A673 (cell line): ENCODE data around the gene ZNF385B.

Experiments used
- EZH2 ChIP-seq: fragments of 200-600 bp; sonication (generic); IDR thresholded peaks from 2 replicates; pipeline ENCODE4 v1.6.1; 2017; ENCODE audit warnings: borderline replicate concordance, low read depth, mild to moderate bottlenecking, mixed read lengths, antibody characterized with exemption, low read length; ENCODE audit not compliant: poor library complexity, severe bottlenecking
- TF ChIP-seq, protein P1 (sequence below): fragments of 300-800, 200-600 bp; sonication (generic); conservative IDR thresholded peaks from 2 replicates; pipeline ENCODE4 v1.5.1; 2017; ENCODE audit warnings: low read depth, mild to moderate bottlenecking, antibody characterized with exemption, low read length, moderate library complexity, mixed read lengths

DNA sequence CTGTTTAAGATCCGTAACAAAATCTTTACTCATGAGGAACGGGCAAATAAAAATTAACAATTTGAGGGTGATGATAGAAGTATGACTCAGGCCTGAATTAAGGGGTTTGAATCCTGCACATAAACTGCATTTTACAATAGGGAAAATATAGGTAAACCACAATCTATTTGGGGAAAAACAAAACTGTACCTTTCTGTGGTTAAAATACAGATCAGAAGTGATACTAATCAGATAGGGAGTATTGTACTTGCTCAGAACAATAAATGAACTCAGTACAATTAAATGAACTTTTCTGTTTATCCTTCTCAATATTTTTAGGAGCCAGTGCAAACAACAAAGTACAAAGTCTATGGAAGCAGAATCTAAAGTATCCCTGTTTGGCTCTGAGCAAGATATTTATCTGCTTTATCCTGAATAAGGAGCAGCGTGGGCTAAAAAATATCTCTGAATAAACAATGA lies 287.3 kb downstream of the ZNF385B start:
- TF ChIP-seq, protein P1, sequence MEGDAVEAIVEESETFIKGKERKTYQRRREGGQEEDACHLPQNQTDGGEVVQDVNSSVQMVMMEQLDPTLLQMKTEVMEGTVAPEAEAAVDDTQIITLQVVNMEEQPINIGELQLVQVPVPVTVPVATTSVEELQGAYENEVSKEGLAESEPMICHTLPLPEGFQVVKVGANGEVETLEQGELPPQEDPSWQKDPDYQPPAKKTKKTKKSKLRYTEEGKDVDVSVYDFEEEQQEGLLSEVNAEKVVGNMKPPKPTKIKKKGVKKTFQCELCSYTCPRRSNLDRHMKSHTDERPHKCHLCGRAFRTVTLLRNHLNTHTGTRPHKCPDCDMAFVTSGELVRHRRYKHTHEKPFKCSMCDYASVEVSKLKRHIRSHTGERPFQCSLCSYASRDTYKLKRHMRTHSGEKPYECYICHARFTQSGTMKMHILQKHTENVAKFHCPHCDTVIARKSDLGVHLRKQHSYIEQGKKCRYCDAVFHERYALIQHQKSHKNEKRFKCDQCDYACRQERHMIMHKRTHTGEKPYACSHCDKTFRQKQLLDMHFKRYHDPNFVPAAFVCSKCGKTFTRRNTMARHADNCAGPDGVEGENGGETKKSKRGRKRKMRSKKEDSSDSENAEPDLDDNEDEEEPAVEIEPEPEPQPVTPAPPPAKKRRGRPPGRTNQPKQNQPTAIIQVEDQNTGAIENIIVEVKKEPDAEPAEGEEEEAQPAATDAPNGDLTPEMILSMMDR, result no peak
- no peak for TF ChIP-seq EZH2
